Bronchial smooth muscle cell (primary cell): ENCODE results near the gene BTBD9. TPM values are rescaled to one million over a fixed set of nuclear protein-coding genes. Genes with fewer than 3 reads are reported as not detected.

ENCODE experiments used
- total RNA-seq: library from RNA; depleted of rRNA; stranded (reverse); fragments of >200 nt; gene quantifications from 2 replicates; pipeline ENCODE4 v1.2.1, GENCODE V29; 2014

Gene BTBD9
- total RNA-seq = 8.0 and 11.8 TPM in 2 replicates

GRCh38 chr6:38639498-38640215 is at the start of gene BTBD9:
TSS of gene BTBD9 (minus strand) at chr6:38639929.

Other genes starting within 250 kb of the BTBD9 start
- gene GLO1, start 63.2 kb upstream of the BTBD9 start, total RNA-seq = 47.1 and 83.2 TPM in 2 replicates
- gene DNAH8, start 75.4 kb upstream of the BTBD9 start, total RNA-seq = under 0.01 TPM in 1 of 2 replicates, not detected in the other